ENCODE results near the gene SCAF4.

DNA sequence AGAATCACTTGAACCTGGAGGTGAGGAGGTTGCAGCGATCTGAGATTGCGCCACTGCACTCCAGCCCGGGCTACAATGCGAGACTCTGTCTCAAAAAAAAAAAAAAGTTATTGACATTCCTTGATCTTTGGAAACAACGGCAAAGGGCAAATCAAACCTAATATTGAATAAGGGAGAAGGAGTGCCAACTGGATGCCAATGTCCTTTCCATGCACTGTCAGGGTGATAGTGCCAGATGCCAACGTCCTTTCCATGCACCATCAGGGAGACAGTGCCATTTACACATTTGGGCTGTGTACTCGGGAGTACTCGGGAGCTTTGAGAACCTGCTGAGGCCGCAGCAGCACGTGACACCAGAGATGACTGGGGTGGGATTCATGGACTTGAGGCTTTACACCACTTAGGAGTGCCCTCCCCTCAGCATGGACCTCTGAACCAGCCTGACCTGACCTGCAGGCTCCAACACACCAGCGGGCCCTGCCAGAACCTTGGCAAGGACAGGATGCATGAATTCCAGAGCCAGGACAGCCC is 106.9 kb downstream of the SCAF4 start:
- TF ChIP-seq CTCF (IDR thresholded peaks at IDR 0.05), result no peak
- TF ChIP-seq POLR2A (IDR thresholded peaks at IDR 0.05), result no peak

All from right lobe of liver (tissue), 4 donors.